SU-DHL-6 (cell line): Measurements from ENCODE around the gene MICAL1.

Experiments used
- CTCF ChIP-seq: fragments of 200-600 bp; sonication (generic); IDR thresholded peaks from one replicate; pipeline ENCODE4 v1.5.1; 2017; ENCODE audit warnings: antibody characterized with exemption, mild to moderate bottlenecking, low read length, moderate library complexity; ENCODE audit not compliant: insufficient read depth, poor library complexity, severe bottlenecking
- EZH2phosphoT487 ChIP-seq: fragments of 200-600 bp; sonication (generic), shearing (Covaris generic); conservative IDR thresholded peaks from 2 replicates; pipeline ENCODE4 v1.6.1; 2018; ENCODE audit warnings: mild to moderate bottlenecking, antibody characterized with exemption, low read length, moderate library complexity, mixed read lengths

GRCh38 chr6:109420751-109421150, 34.8 kb downstream of the MICAL1 start:
- TF ChIP-seq CTCF (no peak), EZH2phosphoT487 (no peak)
